ENCODE data around the gene HSPG2.

- no peak for TF ChIP-seq CTCF (IDR thresholded peaks at IDR 0.05; ENCODE audit: insufficient read depth, low read length, poor library complexity, severe bottlenecking)
- no peak for TF ChIP-seq EZH2phosphoT487 (conservative IDR thresholded peaks at IDR 0.05; ENCODE audit: low read length)
These were observed 7.6 kb upstream of the HSPG2 start for GRCh38 chr1:21944733-21945073.

Measured in SU-DHL-6 (cell line).